H7 (cell line): ENCODE data around the gene GINS2. TPM values are rescaled to one million over a fixed set of nuclear protein-coding genes. Genes with fewer than 3 reads are reported as not detected.

Source experiments
- DNase-seq: peaks from one replicate; pipeline ENCODE4 v3.0.0; 2012
- H3K27me3 ChIP-seq: 2 replicates; pipeline ENCODE4 v1.6.0; 2011; ENCODE audit warnings: mild to moderate bottlenecking, low read length; ENCODE audit not compliant: control insufficient read depth, insufficient read depth
- H3K36me3 ChIP-seq: replicated peaks from 2 replicates; pipeline ENCODE4 v1.5.1; 2011; ENCODE audit warnings: low read length; ENCODE audit not compliant: control insufficient read depth, insufficient read depth
- H3K4me3 ChIP-seq: 2 replicates; pipeline ENCODE4 v1.5.1; 2011; ENCODE audit warnings: low read depth, mild to moderate bottlenecking, control low read depth, low read length, moderate library complexity; ENCODE audit not compliant: insufficient read depth
- total RNA-seq: library from RNA; depleted of rRNA; stranded (reverse); fragments of >200 nt; shearing (Covaris generic); gene quantifications from 2 replicates; pipeline ENCODE4 v1.2.3, GENCODE V29; 2014

GINS2 gene
- total RNA-seq, 1 experiment from 2014 or later: 25.6 TPM

GRCh38 chr16:85652431-85653221, 36.1 kb downstream of the GINS2 start:
- DNase-seq: peak; percentile 80
- H3K27me3 ChIP-seq: no peaks in the 10 kb centered on the region
- peaks cover 11% of the 10 kb centered on the region for H3K36me3 ChIP-seq
- no peak overlapping the region for H3K4me3 ChIP-seq

- DNase-seq: no peak
- H3K27me3 ChIP-seq: no peaks in the 10 kb centered on the region
- no peak overlapping the region for H3K4me3 ChIP-seq
- peaks cover 9% of the 10 kb centered on the region for H3K36me3 ChIP-seq
Observed at GRCh38 chr16:85651629-85652430, 36.9 kb downstream of the GINS2 start.

GRCh38 chr16:85650844-85651628, 37.7 kb downstream of the GINS2 start:
- Histone ChIP-seq H3K4me3 (no peak overlapping the region), H3K36me3 (peaks cover 5% of the 10 kb centered on the region), H3K27me3 (no peaks in the 10 kb centered on the region)
- DNase-seq: peak; percentile 85

- peak; percentile 80 for DNase-seq
- no peak overlapping the region for H3K4me3 ChIP-seq
- peaks cover 6% of the 10 kb centered on the region for H3K36me3 ChIP-seq
- H3K27me3 ChIP-seq: no peaks in the 10 kb centered on the region
Observed at GRCh38 chr16:85650135-85650843, 38.5 kb downstream of the GINS2 start.

- peaks cover 4% of the 10 kb centered on the region for H3K36me3 ChIP-seq
- no peak overlapping the region for H3K4me3 ChIP-seq
- H3K27me3 ChIP-seq: no peaks in the 10 kb centered on the region
- no peak for DNase-seq
Observed at GRCh38 chr16:85649411-85650134, 39.2 kb downstream of the GINS2 start.

GRCh38 chr16:85648805-85649204, 39.9 kb downstream of the GINS2 start:
- Histone ChIP-seq H3K4me3 (no peak overlapping the region), H3K27me3 (no peaks in the 10 kb centered on the region), H3K36me3 (peaks cover 4% of the 10 kb centered on the region)
- DNase-seq: no peak

- H3K4me3 ChIP-seq: no peak overlapping the region
Observed at GRCh38 chr16:85648070-85648714, 40.6 kb downstream of the GINS2 start.

GRCh38 chr16:85646976-85647375, 41.8 kb downstream of the GINS2 start:
- DNase-seq: no peak
- peaks cover 4% of the 10 kb centered on the region for H3K36me3 ChIP-seq
- no peaks in the 10 kb centered on the region for H3K27me3 ChIP-seq
- H3K4me3 ChIP-seq: no peak overlapping the region

More at GRCh38 chr16:85648070-85648714, 40.6 kb downstream of the GINS2 start:
- no peak for DNase-seq
- Histone ChIP-seq H3K36me3 (peaks cover 4% of the 10 kb centered on the region), H3K27me3 (no peaks in the 10 kb centered on the region)

- no peak for DNase-seq
- H3K27me3 ChIP-seq: no peaks in the 10 kb centered on the region
- no peak overlapping the region for H3K4me3 ChIP-seq
- H3K36me3 ChIP-seq: peaks cover 4% of the 10 kb centered on the region
Observed at GRCh38 chr16:85646358-85646907, 42.3 kb downstream of the GINS2 start.

- H3K36me3 ChIP-seq: peaks cover 4% of the 10 kb centered on the region
- no peak for DNase-seq
- H3K4me3 ChIP-seq: no peak overlapping the region
- no peaks in the 10 kb centered on the region for H3K27me3 ChIP-seq
Observed at GRCh38 chr16:85645021-85645589, 43.6 kb downstream of the GINS2 start.

- peaks cover 4% of the 10 kb centered on the region for H3K36me3 ChIP-seq
- no peak overlapping the region for H3K4me3 ChIP-seq
- H3K27me3 ChIP-seq: no peaks in the 10 kb centered on the region
- no peak for DNase-seq
Observed at GRCh38 chr16:85644093-85644712, 44.6 kb downstream of the GINS2 start.

- Histone ChIP-seq H3K36me3 (peaks cover 3% of the 10 kb centered on the region), H3K27me3 (no peaks in the 10 kb centered on the region), H3K4me3 (no peak overlapping the region)
- DNase-seq: no peak
Observed at GRCh38 chr16:85643631-85644030, 45.1 kb downstream of the GINS2 start.
